Activated CD4-positive, alpha-beta memory T cell treated with anti-CD3 and anti-CD28 coated beads for 36 hours (primary cell): ENCODE measurements around the gene ZNF747. TPM values are rescaled to one million over a fixed set of nuclear protein-coding genes. Genes with fewer than 3 reads are reported as not detected.
A peak's percentile ranks its signal among the peaks of the same experiment; 100 is the strongest.

Source experiments
- CTCF ChIA-PET: fragments of 350-600 bp; sonication (Branson Sonifier 250); formaldehyde crosslinking; loops from one replicate; lab custom pipeline; 2021; ENCODE audit warnings: antibody characterized with exemption, inconsistent platforms; lab: Charles Lee
- POLR2A ChIA-PET: fragments of 350-600 bp; sonication (Branson Sonifier 250); formaldehyde crosslinking; loops from one replicate; lab custom pipeline; 2021; ENCODE audit warnings: antibody characterized with exemption; lab: Charles Lee
- DNase-seq: peaks from one replicate; pipeline ENCODE4 v3.0.0-alpha.2; 2020
- H3K27ac Mint-ChIP-seq: one replicate; pipeline ENCODE4 v1.8.0; 2021; ENCODE audit warnings: mixed read lengths
- H3K27me3 Mint-ChIP-seq: one replicate; pipeline ENCODE4 v1.8.0; 2021; ENCODE audit warnings: mixed read lengths
- H3K36me3 Mint-ChIP-seq: one replicate; pipeline ENCODE4 v1.8.0; 2021; ENCODE audit warnings: mixed read lengths
- H3K4me1 Mint-ChIP-seq: one replicate; pipeline ENCODE4 v1.8.0; 2021; ENCODE audit warnings: low read depth, mixed read lengths
- H3K4me3 Mint-ChIP-seq: one replicate; pipeline ENCODE4 v1.8.0; 2021; ENCODE audit warnings: mild to moderate bottlenecking, mixed read lengths
- H3K9me3 Mint-ChIP-seq: one replicate; pipeline ENCODE4 v1.8.0; 2021; ENCODE audit warnings: mixed read lengths
- intact Hi-C: fragments of 100-400 bp; cut with micrococcal nuclease; formaldehyde crosslinking; loops from one replicate; pipeline ENCODE4 v1.15.1; 2023
- total RNA-seq, 2 experiments: library from RNA; stranded (reverse); gene quantifications; one replicate each; pipeline ENCODE4 v1.2.3, GENCODE V29; 2021

ZNF747 gene
- total RNA-seq, 2 experiments from 2014 or later = 7.2 to 7.6 TPM

DNA sequence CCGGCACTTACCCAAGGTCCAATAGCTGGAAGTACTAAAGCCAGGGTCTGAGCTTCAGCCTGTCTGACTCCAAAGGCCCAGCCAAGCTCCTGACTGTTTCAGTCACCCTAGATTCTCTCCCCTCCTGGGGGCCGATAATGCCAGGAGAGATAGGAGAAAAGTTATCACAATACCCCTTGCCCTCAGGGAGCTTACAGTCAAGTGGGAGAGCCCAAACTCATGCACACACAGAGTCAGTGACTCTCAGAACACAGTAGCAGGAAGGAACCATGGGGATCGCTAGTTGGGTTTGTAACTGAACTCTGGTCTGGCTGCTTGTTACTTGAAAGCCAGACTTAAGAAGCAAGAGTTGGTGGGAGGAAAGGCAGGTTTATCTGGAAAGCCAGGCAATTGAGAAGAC is 23.1 kb downstream of the ZNF747 start:
- ChIA-PET CTCF (interaction anchor here (1.4 to 4.2 kb wide), 5 partner anchors 61 to 104 kb away, joined by 3 to 11 read pairs (median 7); partner anchors contain the start of gene DCTPP1), POLR2A (no interaction called here)
- intact Hi-C loops = no loop called here
- H3K27ac Mint-ChIP-seq = peak overlapping the region; percentile 1
- H3K27me3 Mint-ChIP-seq = no peaks in the 10 kb centered on the region
- peaks cover 60% of the 10 kb centered on the region for H3K36me3 Mint-ChIP-seq
- H3K9me3 Mint-ChIP-seq = no peaks in the 10 kb centered on the region
- no peak for DNase-seq
- peaks cover 2% of the 10 kb centered on the region for H3K4me1 Mint-ChIP-seq
- no peak overlapping the region for H3K4me3 Mint-ChIP-seq

GRCh38 chr16:30510376-30510938 is 24.2 kb downstream of the ZNF747 start:
- CTCF ChIA-PET = interaction anchor here (0.6 to 4.2 kb wide), 6 partner anchors 61 to 105 kb away, joined by 3 to 11 read pairs (median 6); partner anchors contain the start of gene DCTPP1
- POLR2A ChIA-PET = no interaction called here
- H3K27ac Mint-ChIP-seq = peak overlapping the region; percentile 49
- no peaks in the 10 kb centered on the region for H3K9me3 Mint-ChIP-seq
- intact Hi-C loops = no loop called here
- no peak overlapping the region for H3K4me3 Mint-ChIP-seq
- peaks cover 55% of the 10 kb centered on the region for H3K36me3 Mint-ChIP-seq
- no peak for DNase-seq
- H3K4me1 Mint-ChIP-seq = peaks cover 2% of the 10 kb centered on the region
- no peaks in the 10 kb centered on the region for H3K27me3 Mint-ChIP-seq

- Mint-ChIP-seq H3K27me3 (no peaks in the 10 kb centered on the region), H3K9me3 (no peaks in the 10 kb centered on the region), H3K36me3 (peaks cover 56% of the 10 kb centered on the region), H3K27ac (peak overlapping the region; percentile 66), H3K4me1 (peaks cover 2% of the 10 kb centered on the region), H3K4me3 (no peak overlapping the region)
- ChIA-PET CTCF (interaction anchor here (1.3 to 4.2 kb wide), 2 partner anchors 60 to 89 kb away, joined by 5 to 11 read pairs; no protein-coding TSS in a partner anchor), POLR2A (interaction anchor here (1.0 kb wide), 1 partner anchor 8 kb away, joined by 3 read pairs; no protein-coding TSS in a partner anchor)
- no peak for DNase-seq
- intact Hi-C loops = no loop called here
These were observed 25.4 kb downstream of the ZNF747 start for GRCh38 chr16:30509081-30509765.

- Mint-ChIP-seq H3K4me3 (no peak overlapping the region), H3K9me3 (no peaks in the 10 kb centered on the region), H3K4me1 (peaks cover 5% of the 10 kb centered on the region), H3K36me3 (peaks cover 41% of the 10 kb centered on the region), H3K27me3 (no peaks in the 10 kb centered on the region), H3K27ac (peak overlapping the region; percentile 60)
- intact Hi-C loops = no loop called here
- CTCF ChIA-PET = no interaction called here
- POLR2A ChIA-PET = interaction anchor here (0.6 kb wide), 1 partner anchor 26 kb away, joined by 4 read pairs; no protein-coding TSS in a partner anchor
- no peak for DNase-seq
These were observed 31.0 kb downstream of the ZNF747 start for GRCh38 chr16:30503403-30504296.

- CTCF ChIA-PET = interaction anchor here (1.1 to 1.7 kb wide), 5 partner anchors 49 to 151 kb away, joined by 3 to 6 read pairs (median 3); partner anchors contain the start of genes DCTPP1, PRR14 and SEPHS2
- peaks cover 44% of the 10 kb centered on the region for H3K36me3 Mint-ChIP-seq
These were observed 35.4 kb downstream of the ZNF747 start for GRCh38 chr16:30499284-30499683.

GRCh38 chr16:30494709-30495108 is 39.9 kb downstream of the ZNF747 start:
- Mint-ChIP-seq H3K27ac (peak overlapping the region; percentile 9), H3K4me3 (no peak overlapping the region), H3K9me3 (no peaks in the 10 kb centered on the region), H3K27me3 (no peaks in the 10 kb centered on the region), H3K4me1 (peaks cover 12% of the 10 kb centered on the region), H3K36me3 (peaks cover 54% of the 10 kb centered on the region)
- POLR2A ChIA-PET = interaction anchor here (0.5 to 1.0 kb wide), 2 partner anchors 65 to 91 kb away, joined by 3 to 4 read pairs; partner anchors contain the start of gene DCTPP1
- intact Hi-C loops = no loop called here
- CTCF ChIA-PET = interaction anchor here (1.0 to 2.1 kb wide), 3 partner anchors 46 to 121 kb away, joined by 3 to 8 read pairs (median 5); partner anchors contain the start of gene DCTPP1
- no peak for DNase-seq

More at GRCh38 chr16:30499284-30499683, 35.4 kb downstream of the ZNF747 start:
- peaks cover 5% of the 10 kb centered on the region for H3K4me1 Mint-ChIP-seq
- POLR2A ChIA-PET = interaction anchor here (1.4 kb wide), 1 partner anchor 26 kb away, joined by 3 read pairs; no protein-coding TSS in a partner anchor
- peak overlapping the region; percentile 24 for H3K27ac Mint-ChIP-seq
- H3K27me3 Mint-ChIP-seq = no peaks in the 10 kb centered on the region
- intact Hi-C loops = no loop called here
- H3K4me3 Mint-ChIP-seq = no peak overlapping the region
- DNase-seq = no peak
- H3K9me3 Mint-ChIP-seq = no peaks in the 10 kb centered on the region

DNA sequence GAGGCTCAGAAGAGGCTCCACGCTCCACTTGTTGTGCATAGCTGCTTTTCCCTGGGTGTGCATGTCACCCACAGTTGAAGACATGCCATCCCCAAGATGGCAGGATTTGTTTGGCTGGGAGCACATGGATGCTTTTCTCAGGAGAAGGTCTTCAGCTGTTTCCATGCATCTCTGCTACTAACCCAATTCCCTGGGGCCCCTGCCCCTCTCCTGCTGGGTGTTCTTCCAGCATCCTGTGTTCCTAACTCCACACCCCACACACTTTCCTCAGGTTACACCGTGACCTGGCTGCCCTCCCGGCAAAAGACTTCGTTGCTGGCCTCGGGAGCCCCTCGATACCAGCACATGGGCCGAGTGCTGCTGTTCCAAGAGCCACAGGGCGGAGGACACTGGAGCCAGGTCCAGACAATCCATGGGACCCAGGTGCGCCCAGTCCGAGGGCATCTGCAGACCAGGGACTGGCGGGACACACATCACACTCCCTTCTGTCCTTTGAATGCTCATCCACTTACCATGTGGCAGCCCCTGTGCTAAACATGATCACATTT is 40.6 kb downstream of the ZNF747 start:
- Mint-ChIP-seq H3K9me3 (no peaks in the 10 kb centered on the region), H3K4me1 (peaks cover 13% of the 10 kb centered on the region), H3K27me3 (no peaks in the 10 kb centered on the region), H3K27ac (peak overlapping the region; percentile 9), H3K4me3 (no peak overlapping the region), H3K36me3 (peaks cover 57% of the 10 kb centered on the region)
- intact Hi-C loops = no loop called here
- no peak for DNase-seq
- ChIA-PET CTCF (interaction anchor here (1.0 kb wide), 1 partner anchor 121 kb away, joined by 3 read pairs; no protein-coding TSS in a partner anchor), POLR2A (no interaction called here)

DNA sequence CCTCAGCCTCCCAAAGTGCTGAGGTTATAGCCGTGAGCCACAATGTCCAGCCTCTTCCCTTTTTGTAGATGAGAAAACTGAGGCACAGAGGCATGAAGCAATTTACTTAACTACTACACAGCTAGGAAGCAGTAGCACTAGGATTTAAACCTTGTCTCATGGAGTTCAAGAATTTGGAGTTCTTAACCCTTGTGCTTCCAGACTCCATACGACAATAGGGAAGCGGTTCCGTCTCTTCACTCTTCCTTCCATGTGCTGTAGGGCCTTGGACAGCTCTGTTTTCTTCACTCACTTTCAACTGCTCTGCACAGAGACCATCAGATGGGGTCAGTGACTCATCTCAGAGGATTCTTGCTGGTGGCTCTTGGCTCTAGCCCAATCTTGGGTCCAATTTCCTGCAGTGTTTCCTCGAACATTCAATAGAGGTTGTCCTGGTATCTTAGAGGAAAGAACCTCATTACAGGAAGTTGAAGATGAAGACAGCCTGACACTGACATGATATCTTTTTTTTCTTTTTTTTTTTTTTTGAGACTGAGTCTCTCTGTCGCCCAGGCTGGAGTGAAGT is 42.8 kb downstream of the ZNF747 start:
- peaks cover 63% of the 10 kb centered on the region for H3K36me3 Mint-ChIP-seq
- no peak overlapping the region for H3K4me3 Mint-ChIP-seq
- H3K27me3 Mint-ChIP-seq = no peaks in the 10 kb centered on the region
- H3K4me1 Mint-ChIP-seq = peaks cover 25% of the 10 kb centered on the region
- H3K27ac Mint-ChIP-seq = peak overlapping the region; percentile 71
- CTCF ChIA-PET = interaction anchor here (0.6 to 3.4 kb wide), 5 partner anchors 11 to 62 kb away, joined by 4 to 20 read pairs (median 5); partner anchors contain the start of gene DCTPP1
- H3K9me3 Mint-ChIP-seq = no peaks in the 10 kb centered on the region
- intact Hi-C loops = no loop called here
- peak; percentile 52 for DNase-seq
- POLR2A ChIA-PET = interaction anchor here (1.2 kb wide), 1 partner anchor 62 kb away, joined by 4 read pairs; the partner anchor contains the start of gene DCTPP1

- Mint-ChIP-seq H3K4me3 (no peak overlapping the region), H3K36me3 (peaks cover 67% of the 10 kb centered on the region), H3K27me3 (no peaks in the 10 kb centered on the region), H3K27ac (peak overlapping the region; percentile 71), H3K9me3 (no peaks in the 10 kb centered on the region), H3K4me1 (peaks cover 28% of the 10 kb centered on the region)
- ChIA-PET POLR2A (interaction anchor here (1.2 kb wide), 1 partner anchor 61 kb away, joined by 4 read pairs; the partner anchor contains the start of gene DCTPP1), CTCF (interaction anchor here (0.6 to 3.4 kb wide), 6 partner anchors 11 to 61 kb away, joined by 4 to 20 read pairs (median 6); partner anchors contain the start of gene DCTPP1)
- intact Hi-C loops = no loop called here
- DNase-seq = no peak
These were observed 43.4 kb downstream of the ZNF747 start for GRCh38 chr16:30491229-30491628.

DNA sequence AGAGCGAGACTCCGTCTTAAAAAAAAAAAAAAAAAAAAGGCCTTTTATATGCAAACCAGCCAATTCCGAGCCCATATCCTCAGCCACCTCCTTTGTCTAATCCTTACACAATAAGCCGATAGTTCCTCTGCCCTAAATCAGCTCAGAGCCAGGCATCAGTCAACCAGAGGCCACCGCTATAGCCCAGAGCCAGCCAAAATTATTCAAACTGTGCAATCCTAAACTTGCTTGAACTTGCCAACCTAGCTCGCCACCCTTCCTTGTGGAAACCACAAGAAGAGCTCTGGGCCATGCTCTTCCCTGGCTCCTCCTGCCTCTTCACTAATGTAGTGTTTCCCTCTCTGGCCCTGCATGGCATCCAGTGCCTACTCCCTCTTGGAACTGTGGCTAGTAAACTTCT is 44.4 kb downstream of the ZNF747 start:
- Mint-ChIP-seq H3K27me3 (no peaks in the 10 kb centered on the region), H3K4me1 (peaks cover 32% of the 10 kb centered on the region), H3K9me3 (no peaks in the 10 kb centered on the region), H3K36me3 (peaks cover 68% of the 10 kb centered on the region), H3K4me3 (no peak overlapping the region), H3K27ac (peak overlapping the region; percentile 38)
- ChIA-PET CTCF (interaction anchor here (1.0 to 3.4 kb wide), 2 partner anchors 41 to 60 kb away, joined by 4 to 20 read pairs; partner anchors contain the start of gene DCTPP1), POLR2A (interaction anchor here (0.7 to 2.8 kb wide), 3 partner anchors 9 to 17 kb away, joined by 3 to 18 read pairs (median 3); no protein-coding TSS in a partner anchor)
- intact Hi-C loops = no loop called here
- no peak for DNase-seq
